Left ventricle myocardium inferior (tissue), 1 donor: Measurements from ENCODE around the gene PRDX3. TPM values are rescaled to one million over a fixed set of nuclear protein-coding genes. Genes with fewer than 3 reads are reported as not detected.
A peak's percentile ranks its signal among the peaks of the same experiment; 100 is the strongest.
"Not testable (repeated sequence)": the region's sequence is repeated elsewhere in the genome, so short reads cannot be mapped to it uniquely, and the experiment has no call there.

ENCODE experiments used
- DNase-seq: peaks from one replicate; pipeline ENCODE4 v3.0.0-alpha.2; 2020
- H3K27ac ChIP-seq: fragments of 200-600 bp; replicated peaks from 2 replicates; pipeline ENCODE4 v1.8.0; 2021
- H3K27me3 ChIP-seq: fragments of 200-600 bp; 2 replicates; pipeline ENCODE4 v1.8.0; 2021; ENCODE audit warnings: low read depth
- H3K36me3 ChIP-seq: fragments of 200-600 bp; 2 replicates; pipeline ENCODE4 v1.8.0; 2021
- H3K4me1 ChIP-seq: fragments of 200-600 bp; 2 replicates; pipeline ENCODE4 v1.8.0; 2021
- H3K4me3 ChIP-seq: fragments of 200-600 bp; 2 replicates; pipeline ENCODE4 v1.8.0; 2021; ENCODE audit warnings: mild to moderate bottlenecking, moderate library complexity
- H3K9me3 ChIP-seq: fragments of 200-600 bp; replicated peaks from 2 replicates; pipeline ENCODE4 v1.8.0; 2021
- CTCF ChIP-seq: fragments of 200-600 bp; IDR thresholded peaks from 2 replicates; pipeline ENCODE4 v1.8.0; 2021; ENCODE audit warnings: antibody characterized with exemption, mild to moderate bottlenecking, borderline replicate concordance
- intact Hi-C: fragments of 100-400 bp; cut with micrococcal nuclease; formaldehyde crosslinking; loops from one replicate; pipeline ENCODE4 v1.11.0; 2022
- total RNA-seq: library from RNA; stranded (reverse); fragmentation: NEBNext Ultra II Directional; extraction: Animal tissue kit (Norgen Biotek cat#: 25700); gene quantifications from one replicate; pipeline ENCODE4 v1.2.1, GENCODE V29; 2021
- donor health status: DM: no; HTN: yes; CAD: no; lungs with severe emphysema.

Gene PRDX3
- total RNA-seq, 1 donor from 2014 or later = 301 TPM

- no peak for DNase-seq
- no peaks in the 10 kb centered on the region for H3K9me3 ChIP-seq
Observed at GRCh38 chr10:119183664-119184412, 5.2 kb upstream of the PRDX3 start.

GRCh38 chr10:119180850-119181400 is 2.3 kb upstream of the PRDX3 start:
- H3K27ac ChIP-seq, H3K27me3 ChIP-seq, intact Hi-C loops, H3K9me3 ChIP-seq, H3K4me3 ChIP-seq, DNase-seq: not testable (repeated sequence)
- Histone ChIP-seq H3K4me1 (peaks cover 29% of the 10 kb centered on the region), H3K36me3 (peaks cover 10% of the 10 kb centered on the region)

More at GRCh38 chr10:119183664-119184412, 5.2 kb upstream of the PRDX3 start:
- Histone ChIP-seq H3K36me3 (no peaks in the 10 kb centered on the region), H3K4me3 (no peak overlapping the region), H3K4me1 (peaks cover 6% of the 10 kb centered on the region), H3K27me3 (no peaks in the 10 kb centered on the region), H3K27ac (no peak overlapping the region)
- intact Hi-C loops = no loop called here
- no peak for TF ChIP-seq CTCF

GRCh38 chr10:119177708-119178371 is 772 bp downstream of the PRDX3 start:
- H3K36me3 ChIP-seq = peaks cover 31% of the 10 kb centered on the region
- no peaks in the 10 kb centered on the region for H3K27me3 ChIP-seq
- no peak for TF ChIP-seq CTCF
- peaks cover 29% of the 10 kb centered on the region for H3K4me1 ChIP-seq
- intact Hi-C loops = no loop called here
- peak overlapping the region; percentile 85 for H3K4me3 ChIP-seq
- H3K9me3 ChIP-seq = no peaks in the 10 kb centered on the region
- H3K27ac ChIP-seq = peak overlapping the region; percentile 96
- no peak for DNase-seq

- DNase-seq = no peak
- H3K4me1 ChIP-seq = peaks cover 29% of the 10 kb centered on the region
- no peaks in the 10 kb centered on the region for H3K9me3 ChIP-seq
- intact Hi-C loops = no loop called here
- H3K27ac ChIP-seq = no peak overlapping the region
- H3K4me3 ChIP-seq = no peak overlapping the region
- peaks cover 48% of the 10 kb centered on the region for H3K36me3 ChIP-seq
- no peaks in the 10 kb centered on the region for H3K27me3 ChIP-seq
- TF ChIP-seq CTCF = no peak
Observed at GRCh38 chr10:119176166-119176565, 2.4 kb downstream of the PRDX3 start.

GRCh38 chr10:119174109-119174508 is 4.5 kb downstream of the PRDX3 start:
- Histone ChIP-seq H3K36me3 (peaks cover 67% of the 10 kb centered on the region), H3K27ac (no peak overlapping the region), H3K9me3 (no peaks in the 10 kb centered on the region), H3K4me3 (no peak overlapping the region), H3K4me1 (peaks cover 26% of the 10 kb centered on the region), H3K27me3 (no peaks in the 10 kb centered on the region)
- no peak for DNase-seq
- no peak for TF ChIP-seq CTCF
- intact Hi-C loops = no loop called here

- intact Hi-C loops = no loop called here
- no peaks in the 10 kb centered on the region for H3K27me3 ChIP-seq
- H3K4me1 ChIP-seq = peaks cover 31% of the 10 kb centered on the region
- DNase-seq = no peak
- no peak overlapping the region for H3K4me3 ChIP-seq
- peaks cover 45% of the 10 kb centered on the region for H3K36me3 ChIP-seq
- no peak for TF ChIP-seq CTCF
- no peaks in the 10 kb centered on the region for H3K9me3 ChIP-seq
- H3K27ac ChIP-seq = peak overlapping the region; percentile 90
Observed at GRCh38 chr10:119167041-119167440, 11.6 kb downstream of the PRDX3 start.
